Sigmoid colon (tissue), 7 donors: ENCODE data around the gene APLF. TPM values are rescaled to one million over a fixed set of nuclear protein-coding genes. Genes with fewer than 3 reads are reported as not detected.
"Not testable (repeated sequence)": the region's sequence is repeated elsewhere in the genome, so short reads cannot be mapped to it uniquely, and the experiment has no call there.

ENCODE experiments used
- DNase-seq: peaks from one replicate; pipeline ENCODE4 v3.0.0-alpha.2; 2019
- H3K27ac ChIP-seq, 4 donors: fragments of 200-600 bp; sonication (generic); one replicate each; pipeline ENCODE4 v1.5.1; 2016 to 2019; ENCODE audit warnings: mild to moderate bottlenecking in 1 of 4
- H3K27me3 ChIP-seq, 3 donors: fragments of 200-600 bp; sonication (generic); one replicate each; pipeline ENCODE4 v1.5.1; 2019; ENCODE audit warnings: mild to moderate bottlenecking in 1 of 3
- H3K36me3 ChIP-seq, 4 donors: fragments of 200-600 bp; sonication (generic); one replicate each; pipeline ENCODE4 v1.5.1; 2016 to 2019
- H3K4me1 ChIP-seq, 4 donors: fragments of 200-600 bp; sonication (generic); one replicate each; pipeline ENCODE4 v1.5.1; 2017 to 2019
- H3K4me3 ChIP-seq, 4 donors: fragments of 200-600 bp; sonication (generic); one replicate each; pipeline ENCODE4 v1.5.1; 2017 to 2019; ENCODE audit warnings: mild to moderate bottlenecking in 2 of 4, moderate library complexity in 1 of 4
- H3K9me3 ChIP-seq, 4 donors: fragments of 200-600 bp in 3 of 4; sonication (generic) in 3 of 4; one replicate each; pipeline versions ENCODE4 v1.5.1 to v1.6.1; 2013 to 2019
- CTCF ChIP-seq, 4 experiments: fragments of 450-650 bp in 3 of 4; fragments of 200-600 bp in 1 of 4; IDR thresholded peaks; one replicate each; pipeline ENCODE4 v1.5.1; 2016 to 2019; ENCODE audit warnings: antibody characterized with exemption in 4 of 4, mild to moderate bottlenecking in 3 of 4, moderate library complexity in 2 of 4
- EP300 ChIP-seq, 4 donors: sonication (generic); formaldehyde crosslinking; IDR thresholded peaks; one replicate each; pipeline ENCODE4 v1.6.1; 2017; ENCODE audit warnings: antibody characterized with exemption in 4 of 4
- POLR2A ChIP-seq, 2 donors: fragments of 450-650 bp; IDR thresholded peaks; one replicate each; pipeline ENCODE4 v1.6.1; 2016; ENCODE audit warnings: antibody characterized with exemption in 2 of 2, mild to moderate bottlenecking in 2 of 2, moderate library complexity in 2 of 2
- POLR2AphosphoS5 ChIP-seq, 4 donors: sonication (generic); formaldehyde crosslinking; IDR thresholded peaks; one replicate each; pipeline ENCODE4 v1.6.1; 2017; ENCODE audit warnings: antibody characterized with exemption in 4 of 4
- WGBS, 2 donors: extraction: QIAGEN DNeasy Blood & Tissue Kit; methylation state at CpG; one replicate each; pipeline ENCODE4 v1.1.7; 2013; 5-methylcytosine and 5-hydroxymethylcytosine counted together
- intact Hi-C: fragments of 100-400 bp; cut with DNase I; formaldehyde crosslinking; loops from one replicate; pipeline ENCODE4 v1.15.1; 2023
- polyA plus RNA-seq, 3 donors: library from polyadenylated mRNA; stranded (reverse); fragments of 200-250 nt; gene quantifications; one replicate each; pipeline ENCODE4 v1.2.3, GENCODE V29; 2013
- total RNA-seq, 4 donors: library from RNA; depleted of rRNA; stranded (reverse); fragments of >200 nt; gene quantifications; one replicate each; pipeline ENCODE4 v1.1.0, GENCODE V29; 2016
- donor health status: healthy with polysubstance abuse.
- donor health status: Bipolar disorder and iron deficiency.
- donor health status: healthy.

Gene APLF
- total and polyA plus RNA-seq, 7 donors, result 0.23 to 21.7 (median 11.0) TPM

- WGBS, 2 donors, result 93% methylated on average over 2 of the region's 2 CpGs
- Histone ChIP-seq H3K27ac (no peak overlapping the region), H3K36me3 (no peaks in the 10 kb centered on the region), H3K27me3 (no peaks in the 10 kb centered on the region), H3K9me3 (no peaks in the 10 kb centered on the region), H3K4me1 (no peaks in the 10 kb centered on the region), H3K4me3 (no peak overlapping the region)
- TF ChIP-seq CTCF (IDR thresholded peaks at IDR 0.05) (no peak), POLR2AphosphoS5 (IDR thresholded peaks at IDR 0.05) (no peak), EP300 (IDR thresholded peaks at IDR 0.05) (no peak), POLR2A (IDR thresholded peaks at IDR 0.05) (no peak)
- intact Hi-C loops, result no loop called here
- no peak for DNase-seq
These were observed 15.0 kb downstream of the APLF start for GRCh38 chr2:68482296-68482820.

GRCh38 chr2:68483011-68483410, 15.6 kb downstream of the APLF start:
- TF ChIP-seq POLR2AphosphoS5 (IDR thresholded peaks at IDR 0.05), result no peak
- TF ChIP-seq POLR2A (IDR thresholded peaks at IDR 0.05), result no peak
- TF ChIP-seq CTCF (IDR thresholded peaks at IDR 0.05), result no peak
- TF ChIP-seq EP300 (IDR thresholded peaks at IDR 0.05), result no peak
- H3K4me1 ChIP-seq, result no peaks in the 10 kb centered on the region
- H3K27me3 ChIP-seq, result no peaks in the 10 kb centered on the region
- no peak for DNase-seq
- WGBS, 2 donors, result 89 to 93% methylated on average over 3 of the region's 3 CpGs
- no peaks in the 10 kb centered on the region for H3K36me3 ChIP-seq
- no peak overlapping the region for H3K27ac ChIP-seq
- no peaks in the 10 kb centered on the region for H3K9me3 ChIP-seq
- no peak overlapping the region for H3K4me3 ChIP-seq
- intact Hi-C loops, result no loop called here

- Histone ChIP-seq H3K36me3 (no peaks in the 10 kb centered on the region), H3K27ac (no peak overlapping the region), H3K9me3 (no peaks in the 10 kb centered on the region), H3K27me3 (no peaks in the 10 kb centered on the region), H3K4me3 (no peak overlapping the region), H3K4me1 (peaks cover 0 to 5% (median 0%) of the 10 kb centered on the region in 4 donors)
- TF ChIP-seq EP300 (IDR thresholded peaks at IDR 0.05), result no peak
- peak in 2 of 4 experiments; percentile 36 to 43 for TF ChIP-seq CTCF (IDR thresholded peaks at IDR 0.05)
- no peak for DNase-seq
- intact Hi-C loops, result no loop called here
- WGBS, 2 donors, result 51 to 57% methylated on average over 3 of the region's 3 CpGs
These were observed 20.5 kb downstream of the APLF start for GRCh38 chr2:68487773-68488355.

GRCh38 chr2:68488605-68489004, 21.2 kb downstream of the APLF start:
- H3K9me3 ChIP-seq, H3K27ac ChIP-seq, H3K4me3 ChIP-seq, H3K4me1 ChIP-seq, intact Hi-C loops, H3K36me3 ChIP-seq, DNase-seq, H3K27me3 ChIP-seq: not testable (repeated sequence)
- WGBS, 2 donors, result 85 to 94% methylated on average over 1 of the region's 1 CpG

GRCh38 chr2:68489282-68489681, 21.9 kb downstream of the APLF start:
- no peaks in the 10 kb centered on the region for H3K36me3 ChIP-seq
- 100% methylated on average over 1 of the region's 1 CpG for WGBS, 2 donors
- no peak overlapping the region for H3K4me3 ChIP-seq
- peaks cover 0 to 5% (median 0%) of the 10 kb centered on the region in 4 donors for H3K4me1 ChIP-seq
- intact Hi-C loops, result no loop called here
- H3K27ac ChIP-seq, result no peak overlapping the region
- DNase-seq, result no peak
- no peaks in the 10 kb centered on the region for H3K27me3 ChIP-seq
- no peak for TF ChIP-seq POLR2AphosphoS5 (IDR thresholded peaks at IDR 0.05)
- no peak for TF ChIP-seq EP300 (IDR thresholded peaks at IDR 0.05)
- TF ChIP-seq CTCF (IDR thresholded peaks at IDR 0.05), result no peak
- no peak for TF ChIP-seq POLR2A (IDR thresholded peaks at IDR 0.05)
- H3K9me3 ChIP-seq, result no peaks in the 10 kb centered on the region
